WTC11 (cell line): ENCODE data around the gene COLEC12. TPM values are rescaled to one million over a fixed set of nuclear protein-coding genes. Genes with fewer than 3 reads are reported as not detected.

Source experiments
- ATAC-seq: fragments of 200-7000 bp; cut with Tn5 transposase; 2 replicates; pipeline ENCODE4 v1.10.0; 2021; ENCODE audit warnings: mild to moderate bottlenecking, moderate library complexity
- CTCF ChIA-PET: fragments of 300-600 bp; sonication (Branson Sonifier 250); formaldehyde crosslinking; loops from one replicate; lab custom pipeline; 2021; ENCODE audit warnings: antibody characterized with exemption; lab: Charles Lee
- POLR2A ChIA-PET: fragments of 350-600 bp; sonication (Branson Sonifier 250); formaldehyde crosslinking; loops from one replicate; lab custom pipeline; 2021; ENCODE audit warnings: antibody characterized with exemption; lab: Charles Lee
- DNase-seq: peaks from one replicate; pipeline ENCODE4 v3.0.0; 2021; ENCODE audit warnings: low spot score
- H3K27ac Mint-ChIP-seq: 2 replicates; pipeline ENCODE4 v1.8.0; 2021; ENCODE audit warnings: mixed read lengths
- H3K27me3 Mint-ChIP-seq: 2 replicates; pipeline ENCODE4 v1.8.0; 2021; ENCODE audit warnings: low read depth, mild to moderate bottlenecking, moderate library complexity, mixed read lengths
- H3K36me3 Mint-ChIP-seq: 2 replicates; pipeline ENCODE4 v1.8.0; 2021; ENCODE audit warnings: mixed read lengths
- H3K4me1 Mint-ChIP-seq: 2 replicates; pipeline ENCODE4 v1.8.0; 2022; ENCODE audit warnings: mixed read lengths
- H3K4me3 Mint-ChIP-seq: 2 replicates; pipeline ENCODE4 v1.8.0; 2021; ENCODE audit warnings: mild to moderate bottlenecking, moderate library complexity, mixed read lengths
- H3K9me3 Mint-ChIP-seq: 2 replicates; pipeline ENCODE4 v1.8.0; 2021; ENCODE audit warnings: mixed read lengths
- ARID4B ChIP-seq: sonication (generic); formaldehyde crosslinking; IDR thresholded peaks from 2 replicates; pipeline ENCODE4 v1.8.0; 2023; ENCODE audit warnings: missing genetic modification reagents, mild to moderate bottlenecking, borderline replicate concordance
- ATF2 ChIP-seq: sonication (generic); formaldehyde crosslinking; IDR thresholded peaks from 2 replicates; pipeline ENCODE4 v1.8.1; 2022; ENCODE audit warnings: low read depth, missing genetic modification reagents, borderline replicate concordance
- CREB1 ChIP-seq: sonication (generic); formaldehyde crosslinking; IDR thresholded peaks from 2 replicates; pipeline ENCODE4 v1.8.0; 2023; ENCODE audit warnings: mild to moderate bottlenecking, missing genetic modification reagents
- CREM ChIP-seq: sonication (generic); formaldehyde crosslinking; IDR thresholded peaks from 2 replicates; pipeline ENCODE4 v1.8.1; 2022; ENCODE audit warnings: mild to moderate bottlenecking, missing genetic modification reagents, moderate library complexity
- E2F4 ChIP-seq: sonication (generic); formaldehyde crosslinking; IDR thresholded peaks from 2 replicates; pipeline ENCODE4 v1.8.1; 2022; ENCODE audit warnings: low read depth, mild to moderate bottlenecking, moderate library complexity, missing genetic modification reagents, borderline replicate concordance
- E2F5 ChIP-seq: sonication (generic); formaldehyde crosslinking; IDR thresholded peaks from 2 replicates; pipeline ENCODE4 v1.8.1; 2022; ENCODE audit warnings: mild to moderate bottlenecking, moderate library complexity, missing genetic modification reagents
- IRF1 ChIP-seq: sonication (generic); formaldehyde crosslinking; IDR thresholded peaks from 2 replicates; pipeline ENCODE4 v1.8.0; 2023; ENCODE audit warnings: missing genetic modification reagents
- MYBL2 ChIP-seq: sonication (generic); formaldehyde crosslinking; IDR thresholded peaks from 2 replicates; pipeline ENCODE4 v1.8.1; 2023; ENCODE audit warnings: mild to moderate bottlenecking, moderate library complexity, missing genetic modification reagents
- PRRX2 ChIP-seq: fragments of 250-450 bp; sonication (Bioruptor Pico); IDR thresholded peaks from 2 replicates; pipeline ENCODE4 v1.8.0; 2021; ENCODE audit warnings: mild to moderate bottlenecking
- STAT6 ChIP-seq: sonication (generic); formaldehyde crosslinking; conservative IDR thresholded peaks from 2 replicates; pipeline ENCODE4 v1.8.1; 2023; ENCODE audit warnings: mild to moderate bottlenecking, low read depth, missing genetic modification reagents, moderate library complexity
- TP53 ChIP-seq: sonication (generic); formaldehyde crosslinking; IDR thresholded peaks from 2 replicates; pipeline ENCODE4 v1.8.1; 2023; ENCODE audit warnings: mild to moderate bottlenecking, missing genetic modification reagents
- USF2 ChIP-seq: sonication (generic); formaldehyde crosslinking; IDR thresholded peaks from 2 replicates; pipeline ENCODE4 v1.8.1; 2023; ENCODE audit warnings: mild to moderate bottlenecking, missing genetic modification reagents, moderate library complexity
- ZNF263 ChIP-seq: sonication (generic); formaldehyde crosslinking; IDR thresholded peaks from 2 replicates; pipeline ENCODE4 v1.8.1; 2022; ENCODE audit warnings: low read depth, mild to moderate bottlenecking, moderate library complexity, missing genetic modification reagents
- ZNF416 ChIP-seq: fragments of 250-450 bp; sonication (Bioruptor Pico); IDR thresholded peaks from 2 replicates; pipeline ENCODE4 v1.9.0; 2021; ENCODE audit warnings: mild to moderate bottlenecking, inconsistent platforms
- ZNF423 ChIP-seq: fragments of 250-450 bp; sonication (Bioruptor Pico); IDR thresholded peaks from 2 replicates; pipeline ENCODE4 v2.1.2; 2022; ENCODE audit warnings: mild to moderate bottlenecking, moderate library complexity
- ZNF671 ChIP-seq: fragments of 250-450 bp; sonication (Bioruptor Pico); IDR thresholded peaks from 2 replicates; pipeline ENCODE4 v1.8.0; 2021; ENCODE audit warnings: mild to moderate bottlenecking
- total RNA-seq: library from RNA; stranded (reverse); gene quantifications from 3 replicates; pipeline ENCODE4 v1.2.3, GENCODE V29; 2021

Gene COLEC12
- total RNA-seq, 1 experiment from 2014 or later: 0.48 TPM

- TF ChIP-seq ZNF263 (CRISPR knock-in tag) (no peak), IRF1 (no peak), E2F5 (CRISPR knock-in tag) (no peak), ATF2 (CRISPR knock-in tag) (no peak)
These were observed 106.1 kb downstream of the COLEC12 start (continued) for GRCh38 chr18:394262-394986.

- Mint-ChIP-seq H3K36me3 (no peaks in the 10 kb centered on the region), H3K27me3 (no peaks in the 10 kb centered on the region; the same call in 1 of the 2 replicates), H3K4me3 (no peak overlapping the region), H3K9me3 (no peaks in the 10 kb centered on the region), H3K4me1 (0 out of 2 replicates have a peak, but pooled peaks cover 8% of the 10 kb centered on the region), H3K27ac (no peak overlapping the region)
- ChIA-PET POLR2A (no interaction called here), CTCF (no interaction called here)
- DNase-seq (no peak), ATAC-seq (no peak)
- TF ChIP-seq STAT6 (CRISPR knock-in tag): no peak
- no peak for TF ChIP-seq ZNF671
These were observed 106.9 kb downstream of the COLEC12 start for GRCh38 chr18:393574-393957.

- Mint-ChIP-seq H3K36me3 (no peaks in the 10 kb centered on the region), H3K27ac (no peak overlapping the region), H3K4me1 (0 out of 2 replicates have a peak, but pooled peaks cover 8% of the 10 kb centered on the region), H3K27me3 (no peaks in the 10 kb centered on the region; the same call in 1 of the 2 replicates), H3K9me3 (no peaks in the 10 kb centered on the region), H3K4me3 (no peak overlapping the region)
- DNase-seq: no peak
- no peak for ATAC-seq
- POLR2A ChIA-PET: no interaction called here
- CTCF ChIA-PET: no interaction called here
- TF ChIP-seq CREM (no peak), ZNF416 (CRISPR knock-in tag) (no peak), MYBL2 (CRISPR knock-in tag) (no peak), CREB1 (CRISPR knock-in tag) (no peak), ATF2 (CRISPR knock-in tag) (no peak), ARID4B (CRISPR knock-in tag) (no peak), E2F4 (CRISPR knock-in tag) (no peak), ZNF423 (no peak), PRRX2 (CRISPR knock-in tag) (no peak), USF2 (no peak), TP53 (CRISPR knock-in tag) (no peak)
These were observed 107.5 kb downstream of the COLEC12 start for GRCh38 chr18:392928-393573.
